ENCODE results near the gene CFAP161.

The CFAP161 gene

DNA sequence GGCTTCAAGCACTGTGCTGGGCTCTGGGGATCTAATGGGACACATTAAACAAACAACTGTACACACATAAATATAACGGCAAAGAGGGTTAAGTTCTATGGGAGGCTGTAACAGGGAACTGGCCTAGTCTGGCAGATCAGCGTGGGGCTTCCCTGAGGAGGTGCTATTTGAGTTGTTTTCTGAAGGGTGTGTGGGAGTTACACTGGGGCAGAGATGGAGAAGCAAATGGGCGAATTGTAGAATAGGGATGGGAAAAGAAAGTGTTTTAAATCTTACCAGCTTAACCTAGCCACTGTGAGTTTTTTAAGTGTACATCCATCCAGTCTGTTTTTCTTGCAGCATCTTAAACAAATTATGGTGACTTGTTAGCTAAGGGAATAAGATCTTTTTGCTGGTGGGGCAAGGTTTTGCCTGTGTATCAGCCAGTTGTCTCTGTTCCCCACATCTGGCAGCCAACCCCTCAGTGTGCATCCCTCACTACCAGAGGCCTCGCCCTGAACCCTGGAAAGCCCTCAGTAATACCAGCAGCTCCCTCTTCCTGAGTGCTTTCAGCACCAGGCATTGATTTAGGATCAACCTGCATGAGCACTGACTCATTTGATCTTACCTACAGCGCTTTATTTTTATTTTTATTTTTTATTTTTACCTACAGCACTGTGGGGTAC is 51.7 kb downstream of the CFAP161 start:
- DNase-seq = no peak

DNA sequence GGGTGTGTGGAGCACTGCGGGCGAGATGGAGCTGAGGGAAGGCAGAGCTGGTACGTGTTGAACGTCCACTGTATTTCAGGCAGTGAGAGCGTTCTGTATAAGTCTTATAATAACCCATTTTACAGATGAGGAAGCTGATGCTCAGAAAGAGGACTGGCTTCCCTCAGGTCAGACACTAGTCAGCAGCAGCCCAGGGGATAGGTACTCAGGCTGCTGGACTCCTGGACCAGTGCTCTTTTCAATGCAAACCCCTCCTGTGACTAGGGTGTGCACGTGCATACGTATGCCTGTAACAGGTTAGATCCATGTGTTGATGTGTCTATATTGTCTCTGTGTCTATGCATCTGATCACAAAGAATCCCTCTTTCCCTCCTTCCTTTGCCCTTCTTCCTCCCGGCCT is 54.3 kb downstream of the CFAP161 start:
- DNase-seq = no peak

DNA sequence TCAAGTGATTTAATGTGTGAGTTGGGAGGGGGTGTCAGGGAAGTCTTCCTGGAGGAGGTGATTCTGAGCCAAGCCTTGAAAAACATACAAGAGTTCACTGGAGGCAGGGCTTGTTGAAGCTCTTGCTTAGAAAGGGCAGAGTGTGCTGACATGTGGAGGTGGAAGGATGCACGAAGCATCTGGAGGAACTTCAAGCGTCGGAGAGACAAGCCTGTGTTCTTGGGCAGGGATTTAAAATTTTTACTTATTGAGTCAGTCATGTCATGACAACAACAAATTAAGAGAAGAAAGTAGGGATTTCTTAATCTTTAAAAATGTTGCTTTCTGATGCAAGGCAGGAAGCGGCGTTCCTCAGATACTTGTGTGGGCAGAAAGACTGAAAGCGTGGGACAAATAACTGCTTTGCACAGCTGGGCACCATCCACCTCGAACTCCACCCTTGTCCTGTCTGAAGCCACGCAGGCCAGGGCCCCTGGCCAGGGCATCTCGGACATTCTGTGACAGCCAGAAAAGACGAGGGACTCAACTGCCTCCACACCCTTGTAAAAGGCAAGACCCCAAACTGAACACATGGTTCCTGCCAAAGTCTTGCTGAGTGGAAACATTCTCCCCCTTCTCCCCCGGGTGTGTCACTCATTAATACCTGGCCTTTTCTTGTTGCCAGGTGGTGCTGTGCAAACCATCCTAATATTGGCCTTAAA is 55.7 kb downstream of the CFAP161 start:
- DNase-seq = no peak

GRCh38 chr15:81190922-81191507 is 56.9 kb downstream of the CFAP161 start:
- DNase-seq = no peak

DNA sequence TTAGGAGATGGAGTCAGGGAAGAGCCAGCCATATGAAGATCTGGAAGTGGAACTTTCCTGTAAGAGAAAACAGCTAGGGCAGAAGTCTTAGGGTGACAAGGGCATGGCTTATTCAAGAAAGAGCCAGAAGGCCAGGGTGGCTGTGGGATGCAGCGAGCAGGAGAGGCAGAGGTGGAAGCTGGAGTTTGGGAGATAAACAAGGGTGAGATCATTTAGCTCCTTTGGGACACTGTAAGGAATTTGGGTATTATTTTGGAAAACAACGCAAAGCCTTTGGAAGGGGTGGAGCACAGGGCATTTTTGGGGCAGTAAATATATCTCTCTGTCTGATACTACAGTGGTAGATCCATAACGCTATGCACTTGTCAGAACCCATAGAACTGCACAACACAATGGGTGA is 57.6 kb downstream of the CFAP161 start:
- no peak for DNase-seq

GRCh38 chr15:81194723-81195122 is 60.7 kb downstream of the CFAP161 start:
- no peak for DNase-seq

- DNase-seq = no peak
Measured at GRCh38 chr15:81195339-81195864, 61.3 kb downstream of the CFAP161 start.

GRCh38 chr15:81196576-81197254 is 62.6 kb downstream of the CFAP161 start, which contains the start of gene IL16:
TSS of gene IL16 (plus strand) at chr15:81196879. CDS start at chr15:81225400, 28,521 bp downstream.
- DNase-seq = no peak

DNA sequence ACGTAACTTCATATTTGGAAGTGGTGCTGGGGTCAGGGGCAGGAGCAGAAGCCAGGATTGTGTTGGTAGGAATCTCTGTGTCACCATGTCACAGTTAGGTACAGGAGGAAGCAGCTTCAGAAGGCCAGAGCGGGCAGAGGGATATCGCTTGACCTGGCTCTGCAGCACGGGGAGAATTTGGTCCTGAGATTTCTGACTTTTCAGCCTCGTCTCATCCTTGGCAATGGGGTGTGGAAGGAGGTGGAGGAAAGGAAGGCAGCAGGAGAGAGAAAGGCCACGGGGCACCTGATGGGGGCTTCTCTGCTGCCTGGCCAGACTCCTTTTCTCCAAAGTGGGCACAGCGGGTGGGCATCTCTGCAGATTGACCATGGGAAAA is 63.2 kb downstream of the CFAP161 start:
- no peak for DNase-seq

DNA sequence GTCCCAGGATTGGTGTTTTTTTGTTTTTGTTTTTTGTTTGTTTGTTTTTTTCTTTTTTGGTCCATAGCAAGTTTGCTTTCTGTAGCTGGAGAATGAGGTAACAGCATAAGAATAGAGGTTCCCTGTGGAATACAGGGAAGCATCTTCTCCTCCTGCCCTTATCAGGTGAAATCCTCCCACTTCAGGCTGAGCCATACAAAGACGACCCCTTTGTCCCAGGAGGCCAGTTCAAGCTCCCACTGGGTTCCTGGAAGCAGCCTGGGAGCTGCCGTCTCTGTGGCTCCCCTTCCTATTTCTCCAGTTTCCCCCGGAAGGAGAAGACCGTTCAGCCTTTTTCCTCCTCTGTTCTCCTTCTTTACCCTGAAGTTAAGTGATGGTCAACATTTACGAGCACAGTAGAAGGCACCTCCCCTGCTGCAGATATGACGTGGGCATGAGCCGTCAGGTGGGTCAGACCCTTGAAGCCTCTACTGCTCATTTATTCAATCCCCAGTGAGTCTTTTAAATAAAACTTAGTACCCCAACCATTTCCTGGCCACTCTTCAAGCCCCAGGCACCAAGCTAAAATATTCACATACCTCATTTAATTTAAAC is 63.7 kb downstream of the CFAP161 start:
- no peak for DNase-seq

Measured in right hindlimb (tissue), 1 donor.